Femur (tissue), 1 donor: ENCODE data around the gene PDZD2.
A peak's percentile ranks its signal among the peaks of the same experiment; 100 is the strongest.
"Not testable (repeated sequence)": the region's sequence is repeated elsewhere in the genome, so short reads cannot be mapped to it uniquely, and the experiment has no call there.

Experiments
- DNase-seq: peaks from one replicate; pipeline ENCODE4 v3.0.0-alpha.2; 2017

The PDZD2 gene

GRCh38 chr5:31698673-31699072 lies 59.7 kb downstream of the PDZD2 start:
- DNase-seq, result no peak

- DNase-seq, result no peak
Observed at GRCh38 chr5:31701642-31702299, 62.8 kb downstream of the PDZD2 start.

GRCh38 chr5:31702712-31703111 lies 63.8 kb downstream of the PDZD2 start:
- DNase-seq, result peak; percentile 58

GRCh38 chr5:31703757-31704156 lies 64.8 kb downstream of the PDZD2 start:
- DNase-seq, result no peak

- no peak for DNase-seq
Observed at GRCh38 chr5:31706186-31706585, 67.3 kb downstream of the PDZD2 start.

GRCh38 chr5:31707329-31707728 lies 68.4 kb downstream of the PDZD2 start:
- no peak for DNase-seq

GRCh38 chr5:31708089-31708488 lies 69.2 kb downstream of the PDZD2 start:
- DNase-seq, result peak; percentile 38

GRCh38 chr5:31711363-31711762 lies 72.4 kb downstream of the PDZD2 start:
- DNase-seq, result no peak

GRCh38 chr5:31711935-31712592 lies 73.1 kb downstream of the PDZD2 start:
- DNase-seq, result no peak

GRCh38 chr5:31717561-31717960 lies 78.6 kb downstream of the PDZD2 start:
- DNase-seq, result peak; percentile 52

- no peak for DNase-seq
Observed at GRCh38 chr5:31720004-31720403, 81.1 kb downstream of the PDZD2 start.

GRCh38 chr5:31720811-31721345 lies 81.9 kb downstream of the PDZD2 start:
- no peak for DNase-seq

- DNase-seq, result no peak
Observed at GRCh38 chr5:31722111-31722510, 83.2 kb downstream of the PDZD2 start.

GRCh38 chr5:31725996-31726395 lies 87.1 kb downstream of the PDZD2 start:
- DNase-seq, result no peak

- no peak for DNase-seq
Observed at GRCh38 chr5:31726952-31727351, 88.0 kb downstream of the PDZD2 start.

GRCh38 chr5:31728039-31728438 lies 89.1 kb downstream of the PDZD2 start:
- no peak for DNase-seq

GRCh38 chr5:31728806-31729205 lies 89.9 kb downstream of the PDZD2 start:
- not testable (repeated sequence) for DNase-seq

- DNase-seq, result no peak
Observed at GRCh38 chr5:31730139-31730538, 91.2 kb downstream of the PDZD2 start.

- peak; percentile 36 for DNase-seq
Observed at GRCh38 chr5:31731016-31731415, 92.1 kb downstream of the PDZD2 start.

GRCh38 chr5:31731710-31732301 lies 92.9 kb downstream of the PDZD2 start:
- no peak for DNase-seq

GRCh38 chr5:31732821-31733220 lies 93.9 kb downstream of the PDZD2 start:
- not testable (repeated sequence) for DNase-seq

- no peak for DNase-seq
Observed at GRCh38 chr5:31733371-31733770, 94.4 kb downstream of the PDZD2 start.

- no peak for DNase-seq
Observed at GRCh38 chr5:31736127-31736526, 97.2 kb downstream of the PDZD2 start.

GRCh38 chr5:31738199-31738598 lies 99.3 kb downstream of the PDZD2 start:
- DNase-seq, result no peak
